ENCODE results near the gene CARD11.
A peak's percentile ranks its signal among the peaks of the same experiment; 100 is the strongest.
"Not testable (repeated sequence)": the region's sequence is repeated elsewhere in the genome, so short reads cannot be mapped to it uniquely, and the experiment has no call there.

Gene CARD11

DNA sequence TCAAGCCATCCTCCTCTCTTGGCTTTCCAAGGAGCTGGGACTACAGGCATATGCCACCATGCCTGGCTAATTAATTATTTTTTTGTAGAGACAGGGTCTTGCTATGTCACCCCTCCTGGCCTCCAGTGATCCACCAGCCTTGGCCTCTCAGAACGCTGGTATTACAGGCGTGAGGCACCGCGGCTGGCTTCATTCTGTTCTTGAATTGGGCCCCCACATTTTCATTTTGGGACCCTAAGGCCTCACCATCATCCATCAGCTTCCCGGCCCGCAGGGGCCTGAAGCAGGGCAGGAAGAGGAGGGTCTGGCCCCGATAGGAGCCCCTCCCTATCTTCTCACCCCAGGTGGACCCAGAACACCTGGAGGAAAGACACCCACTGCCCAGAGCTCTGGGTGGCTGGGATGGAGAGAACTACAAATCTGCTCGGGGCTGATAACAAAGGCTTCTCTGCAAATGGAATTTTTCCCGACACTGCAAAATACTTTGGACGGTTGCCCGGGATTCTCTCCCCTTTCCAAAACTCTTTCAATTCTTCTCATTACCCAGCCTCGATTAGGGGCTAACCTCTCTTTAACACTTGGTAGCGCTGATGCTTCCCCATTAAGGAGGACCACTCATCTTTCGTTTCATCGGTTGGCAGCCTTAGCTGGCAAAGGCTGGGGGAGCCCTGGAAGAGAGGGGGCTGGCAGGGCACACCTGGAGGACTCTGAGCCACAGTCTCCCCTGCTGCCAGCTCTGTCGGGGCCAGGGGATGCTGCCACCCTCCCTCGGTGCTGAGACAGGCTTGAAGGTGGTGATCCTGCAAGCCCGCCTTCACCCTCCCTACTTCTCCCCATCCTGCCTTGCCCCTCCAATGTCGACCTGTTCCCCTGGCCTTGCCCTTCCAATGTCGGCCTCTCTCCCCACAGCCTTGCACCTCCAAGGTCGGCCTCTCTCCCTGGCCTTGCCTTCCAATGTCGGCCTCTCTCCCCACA is 118.5 kb downstream of the CARD11 start:
- DNase-seq, result no peak

DNA sequence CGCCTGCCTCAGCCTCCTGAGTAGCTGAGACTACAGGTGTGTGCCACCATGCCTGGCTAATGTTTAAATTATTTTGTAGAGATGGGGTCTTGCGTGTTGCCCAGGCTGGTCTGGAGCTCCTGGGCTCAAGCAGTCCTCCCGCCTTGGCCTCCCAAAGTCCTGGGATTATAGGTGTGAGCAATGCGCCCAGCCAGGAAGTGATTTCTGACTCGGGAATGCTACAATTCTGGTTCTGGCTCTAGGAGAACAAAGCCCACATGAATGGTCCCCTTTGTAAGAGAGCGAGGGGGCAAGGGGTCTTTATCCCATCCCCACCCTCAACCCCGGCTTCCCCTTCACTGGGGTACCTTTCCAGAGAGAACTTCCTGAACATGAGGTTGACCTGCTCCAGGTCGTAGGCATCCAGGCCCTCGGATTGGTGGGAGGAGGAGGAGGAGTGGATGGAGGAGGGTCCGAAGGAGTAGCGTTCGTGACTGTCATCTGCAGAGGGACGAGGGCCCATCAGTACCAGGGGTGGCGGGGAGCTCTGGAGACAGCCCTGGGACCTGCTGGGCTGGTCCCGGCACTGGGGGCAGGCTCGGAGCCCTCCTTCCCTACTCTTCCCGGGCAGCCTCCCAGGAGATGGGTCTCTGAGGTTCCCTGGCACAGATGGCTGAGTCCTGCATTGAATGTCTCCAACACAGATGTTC is 119.6 kb downstream of the CARD11 start:
- no peak for DNase-seq

DNA sequence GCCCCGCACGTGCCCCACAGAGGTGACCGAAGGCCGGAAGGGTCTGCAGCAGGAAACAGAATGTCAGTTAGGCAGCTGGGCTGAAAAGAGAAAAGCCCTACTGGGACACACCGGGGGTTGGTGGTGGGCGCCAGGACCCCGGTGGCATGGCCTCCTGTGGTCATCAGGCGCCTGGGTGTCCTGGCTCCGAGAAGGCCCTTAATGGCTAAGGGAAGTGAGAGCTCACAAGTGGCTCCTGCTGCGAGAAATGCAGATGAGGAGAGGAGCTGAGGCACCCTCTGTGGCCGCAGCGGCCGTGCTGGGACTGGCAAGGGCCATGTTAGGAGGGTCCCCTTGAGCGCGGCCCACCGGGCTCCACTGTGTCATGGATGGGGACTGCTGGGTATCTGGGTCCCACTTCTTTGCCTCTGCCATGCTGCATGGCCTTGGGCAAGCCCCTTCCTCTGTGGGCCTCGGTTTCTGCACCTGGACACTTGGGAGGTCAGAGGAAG is 120.3 kb downstream of the CARD11 start:
- no peak for DNase-seq

DNA sequence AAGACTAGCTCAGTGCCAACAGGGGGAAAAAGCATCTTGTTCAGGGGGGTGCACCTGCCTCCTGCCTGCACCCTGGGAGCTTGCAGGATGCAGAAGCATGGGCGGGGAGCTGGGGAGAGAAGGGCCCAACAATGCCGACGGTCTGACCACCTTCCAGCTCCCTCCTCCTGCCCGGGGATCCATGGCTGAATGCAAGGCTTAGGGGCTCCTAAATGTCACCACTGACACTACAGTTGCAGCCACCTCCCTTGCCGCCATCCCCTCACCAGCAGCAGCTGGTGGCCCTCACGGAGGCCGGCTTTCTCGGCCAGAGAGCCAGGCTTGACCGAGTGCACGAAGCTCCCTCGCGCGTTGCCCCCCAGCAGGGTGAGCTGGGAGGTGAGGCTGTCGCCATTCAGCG is 120.8 kb downstream of the CARD11 start:
- no peak for DNase-seq

DNA sequence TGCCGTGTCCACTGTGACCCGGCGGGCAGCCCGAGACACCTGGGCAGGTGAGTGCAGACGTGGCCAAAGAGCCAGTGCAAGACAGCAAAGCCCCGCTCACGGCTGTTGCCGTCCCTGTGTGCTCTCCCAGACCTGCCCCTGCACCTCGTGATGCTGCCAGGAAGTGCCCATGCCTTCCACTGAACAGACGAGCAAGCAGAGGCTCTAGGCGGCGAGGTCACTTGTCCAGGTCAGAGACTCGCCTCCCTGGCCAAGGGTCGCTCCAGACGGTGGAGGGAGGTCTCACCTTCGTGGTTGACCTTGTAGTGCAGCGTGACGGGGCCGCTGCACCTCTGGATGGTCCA is 121.3 kb downstream of the CARD11 start:
- no peak for DNase-seq

DNA sequence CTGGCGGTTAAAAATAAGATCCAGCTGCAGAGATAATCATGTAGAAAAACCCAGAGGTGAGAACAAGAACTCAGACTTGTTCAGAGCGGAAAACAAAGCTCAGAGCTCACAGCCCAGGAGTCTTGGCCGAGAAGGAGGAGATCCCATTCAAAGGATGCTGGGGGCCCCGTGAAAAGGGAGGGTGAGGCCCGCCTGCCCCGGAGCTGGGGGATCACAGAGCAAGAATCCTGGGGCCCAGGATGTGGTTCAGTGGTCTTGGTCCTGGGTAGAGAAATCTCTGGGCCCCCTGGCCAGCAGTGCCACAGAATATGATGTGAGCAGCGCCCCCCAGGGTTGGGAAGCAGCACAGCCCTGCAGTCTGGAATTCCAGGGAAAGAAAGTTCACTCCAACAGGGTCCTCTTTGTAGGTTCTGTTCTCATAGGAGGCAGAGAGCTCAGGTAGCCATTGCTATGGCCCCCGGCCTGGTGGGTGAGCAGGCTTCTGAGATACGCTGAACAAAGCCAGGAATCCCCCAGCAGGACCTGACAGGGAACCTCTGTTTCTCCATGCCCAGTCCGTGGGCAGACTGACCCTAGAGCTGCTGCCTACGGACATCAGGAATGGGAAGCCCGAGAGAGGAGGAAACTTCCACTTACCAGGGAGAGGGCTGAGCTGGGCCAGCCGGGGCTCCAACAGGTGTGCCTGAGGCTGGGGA is 121.9 kb downstream of the CARD11 start:
- DNase-seq, result peak in 1 of 2 donors; percentile 59

DNA sequence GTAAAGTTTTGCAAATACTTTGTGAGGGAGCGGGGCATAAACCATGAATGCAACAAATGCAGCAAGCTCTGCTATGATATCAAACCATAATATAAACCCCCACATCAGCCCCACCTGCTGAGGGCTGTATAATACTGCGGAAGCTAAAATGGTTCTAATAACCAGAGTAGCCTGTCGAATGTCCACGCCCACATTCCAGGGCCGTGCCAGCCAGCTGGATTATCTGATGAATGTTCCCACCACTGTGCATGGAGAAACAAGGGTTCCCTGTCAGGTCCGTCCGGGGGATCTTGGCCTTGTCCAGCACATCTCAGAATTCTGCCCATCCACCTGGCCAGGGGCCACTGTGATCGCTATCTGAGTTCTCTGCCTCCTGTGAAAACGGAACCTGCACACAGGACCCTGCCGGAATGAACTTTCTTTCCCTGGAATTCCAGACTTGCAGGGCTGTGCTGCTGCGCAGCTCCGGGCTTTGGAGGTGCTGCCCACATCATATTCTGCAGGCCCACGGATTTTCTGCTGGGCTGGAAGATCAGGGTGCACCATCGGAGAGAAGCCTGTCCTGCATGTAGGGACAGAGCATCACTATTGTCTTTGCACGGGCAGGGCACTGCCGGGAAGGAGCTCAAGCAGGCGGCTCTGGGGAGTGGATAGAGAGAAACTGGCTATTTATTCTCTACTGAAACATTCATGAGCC is 122.6 kb downstream of the CARD11 start:
- no peak for DNase-seq

DNA sequence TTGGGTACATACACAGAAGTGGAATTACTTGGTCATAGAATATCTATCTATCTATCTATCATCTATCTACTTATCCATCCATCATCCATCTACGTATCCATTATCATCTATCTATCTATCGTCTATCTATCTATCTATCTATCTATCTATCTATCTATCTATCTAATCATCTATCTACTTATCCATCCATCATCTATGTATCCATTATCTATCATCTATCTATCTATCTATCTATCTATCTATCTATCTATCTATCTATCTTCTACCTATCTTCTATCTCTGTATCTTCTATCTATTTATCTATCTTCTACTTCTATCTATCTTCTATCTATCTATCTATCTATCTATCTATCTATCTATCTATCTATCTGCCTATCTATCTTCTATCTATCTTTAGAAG is 123.2 kb downstream of the CARD11 start:
- not testable (repeated sequence) for DNase-seq

DNA sequence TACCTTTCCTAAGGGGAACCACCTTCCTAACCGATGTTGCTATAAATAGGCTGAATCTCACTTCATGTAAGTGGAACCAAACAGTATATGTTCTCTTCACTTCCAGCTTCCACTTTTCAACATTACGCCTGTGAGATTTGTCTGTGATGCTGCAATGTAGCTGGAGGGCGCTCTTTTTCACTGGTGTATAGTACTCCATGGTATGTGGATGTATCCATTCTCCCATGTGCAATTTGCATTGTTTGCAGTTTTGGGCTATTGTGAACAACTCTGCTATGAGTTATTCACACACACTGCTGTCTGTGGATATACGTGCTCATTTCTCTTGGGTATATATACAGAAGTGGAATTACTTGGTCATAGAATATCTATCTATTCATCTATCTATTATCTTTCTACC is 123.6 kb downstream of the CARD11 start:
- DNase-seq, result no peak

DNA sequence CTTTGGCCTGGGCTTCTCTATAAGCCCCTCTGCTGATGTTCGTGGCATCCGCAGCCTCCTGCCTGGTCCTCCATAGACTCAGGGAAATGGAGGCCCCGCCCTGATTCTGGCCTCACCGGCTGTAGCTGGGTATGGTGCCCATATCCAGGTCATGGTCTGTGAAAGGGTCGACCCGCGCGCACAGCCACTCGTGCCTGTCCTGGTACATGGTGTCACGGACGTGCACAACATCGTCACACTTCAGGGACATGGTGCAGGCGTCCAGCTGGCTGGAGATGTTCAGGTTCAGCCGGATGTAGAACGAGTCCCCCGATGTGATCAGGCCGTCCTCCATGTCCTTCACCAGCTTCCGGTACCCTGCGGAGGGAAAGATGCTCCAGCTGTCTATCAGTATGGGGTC is 124.4 kb downstream of the CARD11 start:
- no peak for DNase-seq

DNA sequence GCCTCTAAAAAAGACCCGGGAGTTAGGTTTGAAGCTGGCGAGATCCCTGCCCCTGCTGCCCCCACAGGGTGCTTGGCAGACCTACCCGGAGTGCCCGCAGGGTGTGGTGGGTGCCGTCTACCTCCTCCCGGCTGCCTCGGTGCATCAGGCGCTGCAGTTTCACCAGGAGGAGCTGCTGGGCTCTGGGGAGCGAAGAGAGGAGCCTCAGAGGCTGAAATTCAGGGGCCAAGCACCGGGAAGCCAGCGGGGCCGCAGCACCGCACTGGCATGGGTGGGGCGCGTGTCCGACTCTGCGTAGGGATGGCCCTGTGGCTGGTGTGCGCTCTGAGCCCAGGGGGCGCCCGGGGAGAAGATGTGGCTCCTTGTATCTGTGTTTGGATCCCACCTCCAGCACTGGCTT is 125.3 kb downstream of the CARD11 start:
- DNase-seq, result no peak

DNA sequence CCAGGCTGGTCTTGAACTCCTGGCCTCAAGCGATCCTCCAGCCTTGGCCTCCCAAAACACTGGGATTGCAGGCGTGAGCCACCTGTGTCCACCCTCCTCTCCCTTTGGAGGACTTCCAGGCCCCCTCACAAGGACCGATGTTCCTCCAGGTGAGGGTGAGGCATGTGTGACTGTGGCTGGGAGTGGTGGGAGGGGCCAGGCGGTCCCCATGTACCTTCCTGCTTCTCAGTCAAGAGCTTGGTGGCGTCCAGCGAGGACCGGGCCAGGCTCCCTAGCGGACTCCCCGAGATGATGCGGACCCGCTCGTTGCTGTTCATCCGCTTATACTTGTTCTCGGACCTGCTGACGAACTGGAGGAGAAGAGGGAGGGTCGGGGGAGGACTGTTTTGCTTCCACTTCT is 128.6 kb downstream of the CARD11 start:
- DNase-seq, result no peak

DNA sequence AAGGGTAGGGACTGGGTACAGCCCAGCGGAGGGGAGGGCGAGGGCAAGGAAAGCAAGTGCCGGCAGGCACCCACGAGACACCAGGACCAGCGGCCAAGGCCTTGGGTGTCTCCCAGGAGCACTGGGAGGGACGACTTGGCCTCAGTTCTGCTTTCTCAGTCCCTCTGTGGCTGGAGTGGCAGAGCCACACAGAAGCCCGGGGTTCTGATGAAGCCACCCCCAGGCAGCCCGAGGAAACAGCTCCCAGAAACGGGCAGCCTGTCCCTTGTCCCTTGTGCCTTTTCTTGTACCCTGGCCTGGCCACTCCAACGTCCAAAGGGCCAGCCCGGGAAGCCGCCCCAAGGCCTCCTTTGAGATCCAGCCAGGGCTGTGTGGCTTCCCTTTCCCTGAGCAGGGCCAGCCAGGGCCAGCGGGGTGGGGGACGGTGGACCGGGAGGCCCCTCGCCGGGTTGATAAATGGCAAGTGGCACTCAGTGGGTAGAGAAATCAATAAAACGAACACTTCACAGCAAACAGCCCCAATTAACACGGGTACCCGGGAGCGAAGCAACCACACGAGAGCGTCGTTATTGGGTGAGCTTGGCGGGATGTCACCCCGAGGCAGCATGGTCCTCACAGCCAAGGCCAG is 129.8 kb downstream of the CARD11 start:
- DNase-seq, result no peak

DNA sequence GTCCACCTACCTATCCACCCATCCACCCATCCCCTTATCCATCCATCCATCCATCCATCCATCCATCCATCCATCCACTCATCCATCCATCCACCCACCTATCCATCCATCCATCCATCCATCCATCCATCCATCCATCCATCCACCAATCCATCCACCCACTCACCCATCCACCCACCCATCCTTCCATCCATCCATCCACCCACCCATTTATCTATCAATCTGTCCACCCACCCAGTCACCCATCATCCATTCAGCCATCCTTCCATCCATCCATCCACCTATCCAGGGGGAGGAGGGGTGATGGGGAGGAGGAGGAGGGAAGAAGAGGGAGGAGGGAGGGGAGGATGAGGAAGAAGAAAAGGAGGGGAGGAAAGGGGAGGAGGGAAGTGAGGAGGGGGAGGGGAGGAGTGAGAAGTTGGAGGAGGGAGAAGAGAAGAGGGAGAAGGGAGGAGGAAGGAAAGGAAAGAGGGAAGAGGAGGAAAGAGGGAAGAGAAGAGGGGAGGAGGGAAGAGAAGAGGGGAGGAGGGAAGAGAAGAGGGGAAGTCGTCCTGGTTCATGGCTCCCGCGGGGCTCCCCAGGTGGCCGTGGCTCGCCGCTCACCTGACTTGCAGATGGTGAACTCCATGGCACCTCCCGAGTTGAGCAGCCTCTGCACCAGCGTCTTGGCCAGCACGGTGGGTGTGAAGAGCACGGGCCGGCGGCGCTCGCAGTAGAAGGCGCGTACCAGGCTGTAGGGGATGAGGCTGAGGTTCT is 130.8 kb downstream of the CARD11 start:
- DNase-seq, result no peak

DNA sequence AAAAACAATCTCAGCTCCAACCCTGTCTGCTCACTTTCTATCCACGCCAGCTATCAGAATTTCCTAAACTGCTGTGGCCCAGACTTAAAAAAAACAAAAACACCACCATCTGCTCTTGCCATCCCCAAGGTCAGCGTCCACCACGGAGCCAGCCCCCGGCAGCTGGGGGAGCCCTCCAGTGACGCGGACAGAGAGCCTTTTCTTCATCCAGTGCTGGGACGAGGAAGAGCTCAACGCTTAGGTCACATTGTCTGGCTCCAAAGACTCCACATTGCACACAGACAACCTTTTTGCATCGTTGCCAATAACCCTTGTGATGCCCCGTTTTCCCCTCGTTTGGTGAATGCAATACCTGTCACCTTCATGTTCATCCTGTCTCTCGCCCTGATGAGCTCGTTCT is 132.2 kb downstream of the CARD11 start:
- no peak for DNase-seq

DNA sequence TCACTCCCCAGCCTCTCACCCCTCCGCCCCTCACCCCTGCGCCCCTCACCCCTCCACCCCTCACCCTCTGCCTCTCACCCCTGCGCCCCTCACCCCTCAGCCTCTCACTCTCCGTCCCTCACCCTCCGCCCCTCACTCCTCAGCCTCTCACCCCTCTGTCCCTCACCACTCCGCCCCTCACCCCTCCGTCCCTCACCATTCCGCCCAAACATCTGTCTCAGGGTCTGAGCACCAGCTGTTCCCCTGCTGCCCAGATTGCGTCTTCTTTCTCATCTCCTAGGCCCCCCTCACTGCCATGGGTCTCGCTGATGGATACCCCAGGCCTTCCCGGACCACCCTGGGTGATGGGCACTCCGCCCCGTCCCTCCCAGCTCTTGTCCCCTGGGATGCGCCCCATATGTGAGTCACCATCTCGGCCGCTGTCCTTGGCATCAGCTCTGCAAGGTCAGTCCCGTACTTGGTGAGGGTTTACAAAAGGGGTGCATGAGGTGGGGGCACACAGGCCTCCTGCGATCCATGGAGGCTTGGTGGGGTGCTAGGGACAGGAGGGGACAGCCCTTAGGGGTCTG is 134.1 kb downstream of the CARD11 start:
- no peak for DNase-seq

DNA sequence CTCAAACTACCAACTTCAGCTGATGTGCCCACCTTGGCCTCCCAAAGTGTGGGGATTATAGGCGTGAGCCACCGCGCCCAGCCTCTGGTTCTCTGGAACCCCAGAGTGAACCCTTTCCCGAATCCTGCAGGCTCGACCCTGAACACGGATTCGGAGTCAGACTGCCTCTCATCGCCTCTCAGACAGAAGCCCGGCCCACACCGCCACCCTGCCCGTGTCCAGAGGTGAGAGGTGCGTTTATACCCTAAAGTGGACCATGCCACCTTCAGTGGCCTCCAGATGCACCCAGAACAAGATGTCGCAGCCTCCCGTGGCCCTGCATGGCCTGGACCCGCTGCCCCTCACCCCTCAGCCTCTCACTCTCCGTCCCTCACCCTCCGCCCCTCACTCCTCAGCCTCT is 134.6 kb downstream of the CARD11 start:
- no peak for DNase-seq

DNA sequence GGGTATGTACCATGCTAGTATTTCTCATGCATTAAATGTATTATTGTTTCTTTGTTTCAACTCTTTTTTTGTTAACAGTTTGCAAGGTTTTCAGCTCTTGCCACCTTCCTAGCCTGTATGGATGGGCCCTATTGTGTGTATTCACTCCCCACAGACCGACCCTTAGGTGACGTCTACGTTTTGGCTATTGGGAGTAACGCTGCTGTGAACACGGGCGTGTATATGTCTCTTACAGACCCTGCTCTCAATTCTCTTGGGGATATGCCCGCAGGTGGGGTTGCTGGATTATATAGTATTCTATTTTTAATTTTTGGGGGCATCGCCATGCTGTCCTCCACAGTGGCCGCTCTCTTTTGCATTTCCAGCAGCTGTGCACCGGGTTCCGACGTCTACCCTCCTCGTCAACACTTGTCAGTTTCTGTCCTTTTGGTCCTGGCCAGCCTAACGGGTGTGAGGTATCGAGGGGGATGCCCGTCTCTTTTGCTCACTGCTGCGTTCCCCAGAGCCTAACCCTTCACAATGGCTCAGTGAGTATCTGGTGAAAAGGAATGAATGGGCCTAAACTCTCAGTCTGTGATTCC is 135.5 kb downstream of the CARD11 start:
- DNase-seq, result no peak

DNA sequence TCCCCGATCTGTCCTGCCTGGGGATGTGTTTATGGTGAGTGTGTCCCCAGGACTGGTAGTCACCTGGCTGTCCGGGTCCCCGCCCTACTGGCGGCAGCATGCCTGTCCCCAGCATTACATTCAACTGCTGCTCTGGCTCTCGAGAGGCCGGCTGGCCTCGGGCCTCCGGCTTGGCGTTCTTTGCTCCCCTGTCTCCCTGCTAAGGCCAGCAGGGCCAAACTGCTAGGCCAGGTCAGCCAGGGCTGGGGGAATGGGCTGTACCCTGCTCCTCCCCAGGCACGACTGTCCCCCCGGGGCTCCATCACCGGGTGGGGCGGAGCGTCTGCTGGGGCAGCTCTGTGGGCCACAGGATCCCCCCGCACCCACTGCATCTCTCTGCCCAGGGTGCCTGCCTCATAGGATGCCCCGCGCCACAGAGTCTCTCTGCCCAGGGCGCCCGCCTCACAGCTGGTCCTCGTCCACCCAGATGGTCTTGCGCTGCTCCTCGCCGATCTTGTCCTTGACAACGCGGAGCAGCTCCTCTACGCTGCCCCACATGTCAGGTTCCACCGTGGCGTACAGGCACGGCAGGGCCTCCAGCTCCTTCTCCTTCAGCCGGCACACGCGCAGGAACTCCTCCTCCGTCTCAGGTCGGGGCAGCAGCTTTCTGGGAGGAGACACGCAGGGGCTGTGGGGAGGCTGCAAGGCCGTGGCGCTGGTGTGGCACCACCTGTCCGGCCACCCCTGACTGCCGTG is 137.3 kb downstream of the CARD11 start:
- no peak for DNase-seq

DNA sequence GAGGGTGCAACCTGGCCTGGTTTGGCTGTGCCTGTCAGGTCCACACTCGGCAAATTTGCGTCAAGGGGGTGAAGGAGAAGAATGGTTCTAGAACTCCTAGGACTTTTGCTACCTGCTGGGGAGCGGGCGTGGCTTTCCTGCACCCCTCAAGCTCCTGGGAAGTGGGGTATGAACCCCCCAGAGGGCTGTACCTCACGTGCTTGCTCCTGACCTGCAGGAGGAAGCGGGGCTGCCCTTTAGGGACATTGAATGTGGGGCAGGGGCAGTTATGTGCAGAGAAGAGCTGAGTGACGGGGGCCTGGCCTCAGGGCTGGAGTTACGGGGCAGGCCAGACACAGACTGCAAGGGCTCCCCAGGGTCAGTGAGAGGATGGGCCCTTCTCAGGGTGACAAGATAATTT is 138.2 kb downstream of the CARD11 start:
- DNase-seq, result no peak
